Retina (tissue), 1 donor: ENCODE data around the gene CPSF3.
A peak's percentile ranks its signal among the peaks of the same experiment; 100 is the strongest.
"Not testable (repeated sequence)": the region's sequence is repeated elsewhere in the genome, so short reads cannot be mapped to it uniquely, and the experiment has no call there.

Source experiments
- DNase-seq: peaks from one replicate; pipeline ENCODE4 v3.0.0-alpha.2; 2016

The CPSF3 gene

DNA sequence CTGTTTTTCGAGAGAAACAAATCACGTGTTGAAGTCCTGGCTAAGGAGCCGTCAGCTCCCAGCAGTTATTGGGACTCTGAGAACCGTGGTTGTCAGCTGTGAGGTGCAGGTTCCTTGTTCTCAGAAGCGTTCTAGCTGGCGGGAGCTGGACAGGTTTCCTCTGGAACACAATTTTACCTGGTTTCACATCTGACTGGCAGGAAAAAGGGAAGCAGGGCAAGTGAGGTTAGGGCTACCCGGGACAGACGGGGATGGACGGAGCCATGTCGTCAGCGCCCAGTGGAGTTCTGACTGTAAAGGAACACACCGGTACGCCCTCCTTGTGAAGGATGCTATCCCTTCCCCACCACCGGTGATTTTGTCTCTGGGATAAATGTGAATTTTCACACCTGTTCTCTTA is 26.3 kb upstream of the CPSF3 start:
- no peak for DNase-seq

DNA sequence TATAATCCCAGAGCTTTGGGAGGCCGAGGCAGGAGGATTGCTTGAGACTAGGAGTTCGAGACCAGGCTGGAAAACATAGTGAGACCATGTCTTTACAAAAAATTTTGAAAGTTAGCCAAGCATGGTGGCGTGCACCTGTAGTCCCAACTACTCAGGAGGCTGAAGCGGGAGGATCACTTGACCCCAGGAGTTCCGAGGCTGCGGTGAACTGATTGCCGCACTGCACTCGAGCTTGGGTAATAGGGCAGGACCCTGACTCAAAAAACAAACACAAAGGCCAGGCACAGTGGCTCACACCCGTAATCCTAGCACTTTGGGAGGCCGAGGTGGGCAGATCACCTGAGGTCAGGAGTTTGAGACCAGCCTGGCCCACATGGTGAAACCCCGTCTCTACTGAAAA is 25.2 kb upstream of the CPSF3 start:
- not testable (repeated sequence) for DNase-seq

DNA sequence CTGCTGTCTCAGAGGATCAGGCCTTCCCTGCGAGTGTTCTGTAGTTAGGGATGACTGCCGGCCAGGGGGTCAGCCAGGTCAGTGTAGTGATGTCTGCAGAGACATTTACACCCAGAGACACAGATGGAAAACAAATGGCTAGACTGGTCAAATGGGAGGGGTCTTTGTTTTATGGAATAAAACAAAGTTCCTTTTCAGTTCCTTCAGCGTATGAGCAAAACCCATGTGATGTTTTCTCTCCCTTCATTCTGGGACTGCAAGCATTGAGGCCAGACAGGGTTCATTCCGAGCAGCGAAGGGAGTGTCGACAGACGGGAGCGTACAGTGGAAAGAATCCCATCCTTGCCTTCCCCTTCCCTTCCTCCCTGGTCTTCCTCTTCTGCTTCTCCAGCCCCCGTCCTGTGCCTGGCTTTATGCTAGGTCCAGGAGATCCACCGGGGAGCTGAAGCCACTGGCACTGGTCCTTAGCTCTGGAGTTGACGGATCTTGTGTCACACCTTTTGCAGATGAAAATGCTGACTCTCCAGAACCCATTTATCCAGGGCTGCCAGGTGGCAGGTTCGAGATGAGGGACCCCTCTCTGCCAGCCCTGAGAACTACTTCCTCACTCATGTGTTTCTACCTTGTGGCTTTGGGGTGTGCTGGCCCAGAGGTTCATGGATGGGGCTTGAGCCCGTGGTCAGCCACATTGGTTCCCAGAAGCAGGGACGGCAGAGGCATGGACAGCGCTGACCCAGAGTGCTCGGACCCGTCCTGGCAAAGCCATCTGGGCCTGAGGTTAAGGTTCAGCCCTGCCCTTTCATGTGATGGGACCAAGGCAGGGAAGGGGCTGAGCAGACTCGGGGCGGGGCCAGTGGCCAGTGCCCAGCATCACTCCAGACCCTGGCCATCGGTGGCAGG is 24.3 kb upstream of the CPSF3 start:
- no peak for DNase-seq

DNA sequence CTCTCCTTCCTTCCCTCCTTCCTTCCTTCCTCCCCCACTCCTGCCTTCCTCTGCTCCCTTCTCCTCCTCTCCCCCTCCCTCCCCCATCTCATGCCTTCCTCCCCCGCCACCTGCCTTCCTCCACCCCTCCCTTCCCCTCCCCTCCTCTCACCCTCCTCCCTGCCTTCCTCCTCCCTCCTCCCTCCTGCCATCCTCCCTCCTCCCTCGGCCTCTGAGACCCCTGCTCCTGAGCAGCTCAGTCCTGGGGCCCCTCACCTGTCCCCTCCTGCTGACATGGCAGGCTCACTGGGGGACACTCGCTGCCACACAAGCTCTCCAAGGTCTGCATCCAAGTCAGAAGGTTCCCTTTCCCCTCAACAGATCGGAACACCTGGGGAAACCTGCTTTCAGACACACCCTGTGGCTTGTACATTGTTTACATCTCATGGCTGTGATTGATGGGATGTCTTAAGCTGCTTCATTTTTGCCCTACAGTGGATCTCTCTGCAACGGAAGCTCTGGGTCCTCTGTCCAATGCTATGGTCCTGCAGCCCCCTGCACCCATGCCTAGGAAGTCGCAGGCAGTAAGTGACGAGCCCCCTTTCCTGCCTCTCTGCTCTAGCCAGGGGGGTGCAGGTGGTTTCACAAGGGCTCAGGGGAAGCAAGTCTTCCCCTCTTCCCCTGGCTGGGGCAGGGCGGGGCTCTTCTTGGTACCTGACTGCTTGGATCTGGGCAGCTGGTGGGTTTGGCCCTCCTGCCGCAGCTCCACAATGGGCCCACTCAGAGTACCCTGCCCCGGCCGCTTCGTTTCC is 23.0 kb upstream of the CPSF3 start:
- DNase-seq = no peak

DNA sequence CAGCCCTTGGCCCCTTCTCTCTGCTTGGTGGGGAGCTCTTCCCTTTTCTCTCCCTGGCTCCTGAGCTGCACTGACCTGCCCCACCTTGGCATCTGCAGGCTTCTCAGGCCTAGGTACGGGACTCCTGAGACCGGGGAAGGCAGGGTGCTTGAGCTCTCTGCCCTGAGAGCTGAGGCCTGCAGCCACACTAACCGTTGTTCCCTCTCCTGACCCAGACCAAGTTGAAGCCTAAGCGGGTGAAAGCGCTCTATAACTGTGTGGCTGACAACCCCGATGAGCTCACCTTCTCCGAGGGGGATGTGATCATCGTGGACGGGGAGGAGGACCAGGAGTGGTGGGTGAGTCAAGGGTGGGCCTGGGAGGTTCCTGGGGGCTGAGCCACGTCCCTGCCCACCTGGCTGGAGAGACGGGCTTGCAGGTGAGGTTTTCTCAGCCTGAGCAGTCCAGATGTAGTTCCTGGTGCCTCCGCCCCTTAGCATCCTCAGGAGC is 22.4 kb upstream of the CPSF3 start:
- DNase-seq = no peak

DNA sequence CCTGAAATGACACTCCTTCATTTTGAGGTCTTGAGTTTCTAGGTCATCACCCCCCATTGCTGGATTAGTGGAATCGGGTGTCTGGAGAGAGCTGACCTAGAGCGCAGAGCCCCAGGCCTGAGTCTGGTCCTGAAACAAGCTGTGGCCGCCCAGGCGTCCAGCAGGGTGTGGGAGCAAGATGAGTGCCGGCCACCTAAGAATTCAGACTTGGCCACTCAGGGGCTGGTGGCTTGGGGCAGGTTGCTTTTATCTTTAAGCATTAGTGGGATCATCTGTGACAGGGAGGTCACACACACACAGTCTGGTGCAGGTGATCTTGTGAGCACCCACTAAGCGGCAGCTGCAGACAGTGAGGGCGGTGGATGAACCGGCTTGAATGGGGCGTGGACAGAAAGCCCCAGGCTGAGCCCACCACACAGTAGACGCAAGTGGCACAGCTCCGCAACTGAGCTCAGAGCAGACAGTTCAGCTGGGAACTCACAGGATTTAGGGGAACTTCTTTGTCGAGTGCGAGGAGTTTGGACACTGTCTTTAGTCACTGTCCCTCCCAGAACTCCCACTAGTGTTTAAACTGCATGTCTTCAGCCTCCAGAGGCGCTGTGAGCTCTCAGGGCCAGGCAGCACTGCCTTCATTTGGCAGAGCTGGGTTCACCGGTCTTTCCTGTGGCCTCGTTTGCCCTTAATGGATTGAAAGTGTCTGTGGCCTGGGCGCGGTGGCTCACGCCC is 21.6 kb upstream of the CPSF3 start:
- no peak for DNase-seq

DNA sequence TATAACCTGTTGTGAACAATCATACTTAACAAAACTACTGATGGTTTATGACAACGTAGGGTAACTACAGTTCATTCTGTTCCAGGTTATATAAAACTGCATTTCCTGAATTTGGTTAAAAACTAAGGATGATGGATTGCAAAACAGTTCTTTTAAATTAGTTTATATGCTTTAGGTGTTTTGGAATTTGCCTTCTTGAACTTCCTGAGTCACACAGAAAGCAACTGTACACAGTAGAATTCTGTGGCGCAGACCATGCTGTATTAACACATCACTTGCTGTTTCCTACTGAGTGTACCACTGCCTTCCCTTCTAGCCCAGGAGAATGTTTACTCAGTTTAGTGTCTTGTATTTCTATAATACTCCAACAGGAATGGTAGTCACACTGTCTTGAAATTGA is 19.5 kb upstream of the CPSF3 start:
- DNase-seq = no peak

DNA sequence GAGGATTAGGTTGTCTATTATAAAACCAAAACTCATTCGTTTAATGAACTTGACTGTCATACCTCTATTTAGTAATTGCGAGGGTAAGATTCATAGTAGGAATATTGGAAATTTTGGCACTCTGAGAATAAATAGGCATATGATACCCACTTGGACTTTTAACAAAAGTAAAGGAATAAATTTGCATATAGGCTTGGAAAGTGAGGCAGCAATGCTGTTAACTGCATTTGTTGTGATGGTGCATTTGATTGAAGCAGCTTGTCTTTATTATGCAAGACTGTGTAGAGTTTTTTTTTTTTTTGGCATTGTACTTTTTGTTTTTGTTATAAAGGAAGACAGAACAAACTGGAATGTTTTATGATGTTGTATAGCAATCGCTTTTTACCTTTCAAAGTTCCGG is 19.0 kb upstream of the CPSF3 start:
- no peak for DNase-seq

DNA sequence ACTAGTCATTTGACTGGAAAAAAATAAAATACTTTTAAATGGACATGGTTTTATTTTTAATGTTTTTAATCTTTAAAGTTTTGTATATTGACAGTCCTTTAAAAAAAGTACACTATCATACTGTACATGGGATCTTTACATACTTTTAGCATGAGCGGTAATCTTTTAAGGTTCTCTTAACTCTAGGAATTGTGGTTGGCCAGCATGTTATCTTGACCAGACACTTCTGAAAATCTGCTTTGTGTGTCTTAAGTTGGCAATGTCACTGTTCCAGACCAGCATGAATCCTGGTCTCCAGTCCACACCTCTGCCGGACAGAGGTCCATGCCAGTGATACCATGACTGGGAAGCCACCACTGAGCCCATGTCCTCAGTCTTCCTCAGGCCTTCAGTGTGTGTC is 17.8 kb upstream of the CPSF3 start:
- no peak for DNase-seq

DNA sequence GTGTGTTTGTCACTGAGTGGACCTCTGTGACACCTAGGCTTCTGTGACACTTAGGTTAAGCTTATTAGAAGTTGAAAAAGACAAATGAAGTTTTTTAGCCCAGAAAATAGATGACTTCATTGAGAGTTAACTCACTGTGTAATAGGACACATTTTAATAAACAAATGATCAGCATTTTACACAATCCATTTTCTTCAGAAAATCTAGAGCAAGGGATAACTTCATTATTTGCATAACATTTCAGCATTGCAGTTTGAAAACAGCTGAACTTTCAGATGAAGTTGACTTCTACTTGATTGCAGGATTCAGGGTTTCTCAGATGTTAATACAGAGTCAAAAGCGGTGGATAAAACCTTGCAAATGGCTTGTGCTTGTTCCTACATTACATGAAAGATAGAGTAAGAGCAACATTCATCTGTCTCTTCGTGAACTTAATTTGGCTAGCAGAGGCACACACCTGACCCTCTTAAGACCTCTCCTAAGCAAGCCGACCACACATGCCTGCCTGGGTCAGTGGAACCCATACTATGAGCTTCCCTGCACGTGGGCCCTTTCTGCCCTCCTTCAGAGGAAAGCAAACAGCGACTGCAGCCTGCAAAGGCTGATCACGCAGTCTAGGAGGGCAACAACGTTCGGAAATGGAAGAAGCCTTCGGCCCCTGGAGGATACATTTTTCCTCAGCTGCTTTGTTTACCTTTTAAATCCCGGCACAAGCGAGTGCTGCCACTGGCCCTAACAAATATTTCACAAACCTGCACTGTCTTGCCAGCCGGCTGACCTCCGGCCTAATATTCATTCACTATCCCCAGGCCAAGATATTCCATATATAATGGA is 16.7 kb upstream of the CPSF3 start:
- no peak for DNase-seq

DNA sequence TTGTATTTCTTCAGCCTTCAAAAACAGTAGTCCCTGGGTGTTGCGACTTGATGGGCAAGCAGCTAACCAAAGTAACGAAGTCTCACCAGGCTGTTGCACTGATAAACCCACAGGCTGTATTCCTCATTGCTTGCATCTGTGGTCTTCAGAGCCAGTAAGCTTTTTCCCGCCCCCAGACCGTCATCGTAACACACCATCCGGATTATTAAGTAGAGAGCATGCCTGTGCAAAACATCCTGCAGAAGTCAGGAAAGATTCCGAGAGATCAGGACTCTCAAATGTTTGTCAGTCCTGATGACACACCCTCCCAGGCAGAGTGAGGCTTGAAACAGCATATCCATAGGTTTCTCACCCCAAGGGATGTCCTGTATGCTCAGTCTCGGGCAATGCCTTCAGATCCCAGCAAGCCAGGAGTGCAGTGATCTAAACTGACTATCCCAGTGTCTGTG is 16.1 kb upstream of the CPSF3 start:
- DNase-seq = peak; percentile 63

DNA sequence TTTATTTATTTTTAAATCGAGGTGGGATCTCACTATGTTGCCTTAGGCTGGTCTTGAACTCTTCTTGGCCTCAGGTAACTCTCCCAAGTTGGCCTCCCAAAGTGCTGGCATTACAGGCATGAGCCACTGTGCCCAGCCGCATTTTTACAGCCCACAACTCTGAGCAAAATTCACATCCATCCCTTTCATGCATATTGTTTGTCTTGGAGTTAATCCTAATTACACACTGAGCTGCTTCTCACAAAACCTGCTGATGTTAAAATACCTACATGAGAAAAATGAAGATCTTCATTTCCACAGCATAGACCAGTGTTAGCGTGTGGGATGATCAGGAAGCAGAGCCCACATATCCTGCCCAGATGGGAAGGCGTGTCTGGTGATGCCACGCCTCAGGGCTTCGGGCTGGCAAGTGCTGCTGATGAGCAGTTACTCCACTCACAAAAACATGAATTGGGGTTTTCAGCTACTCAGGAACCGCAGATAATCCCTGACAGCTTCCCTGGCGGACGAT is 14.8 kb upstream of the CPSF3 start:
- no peak for DNase-seq

DNA sequence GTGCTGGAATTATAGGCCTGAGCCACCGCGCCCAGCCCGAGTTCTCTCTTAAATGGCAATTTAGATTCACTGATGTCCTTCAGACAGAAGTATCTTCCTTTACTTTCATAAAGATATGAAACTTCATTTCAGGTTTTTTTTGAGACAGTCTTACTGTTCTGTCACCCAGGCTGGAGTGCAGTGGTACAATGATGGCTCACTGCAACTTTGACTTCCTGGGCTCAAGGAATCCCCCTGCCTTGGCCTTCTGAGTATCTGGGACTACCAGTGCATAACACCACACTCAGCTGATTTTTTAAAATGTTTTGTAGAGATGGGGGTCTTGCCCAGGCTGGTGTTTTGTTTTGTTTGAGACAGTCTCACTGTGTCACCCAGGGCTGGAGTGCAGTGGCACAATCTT is 13.3 kb upstream of the CPSF3 start:
- no peak for DNase-seq

DNA sequence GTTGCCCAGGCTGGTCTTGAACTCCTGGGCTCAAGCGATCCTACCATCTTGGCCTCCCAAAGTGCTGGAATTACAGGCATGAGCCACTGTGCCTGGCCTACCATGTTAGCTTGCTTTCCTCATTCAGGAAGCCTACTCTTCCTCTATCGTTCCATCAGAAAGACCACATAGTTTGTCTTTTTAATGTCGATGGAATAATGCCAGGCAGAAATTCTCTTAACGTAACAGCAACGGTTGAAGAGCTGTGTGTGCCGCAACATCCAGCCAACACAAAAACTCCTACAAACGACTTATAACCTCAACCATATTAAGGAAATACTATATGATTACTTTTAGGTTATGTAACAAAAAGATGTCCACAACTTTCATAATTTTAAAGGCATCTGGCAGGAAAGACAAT is 10.7 kb upstream of the CPSF3 start:
- DNase-seq = no peak

DNA sequence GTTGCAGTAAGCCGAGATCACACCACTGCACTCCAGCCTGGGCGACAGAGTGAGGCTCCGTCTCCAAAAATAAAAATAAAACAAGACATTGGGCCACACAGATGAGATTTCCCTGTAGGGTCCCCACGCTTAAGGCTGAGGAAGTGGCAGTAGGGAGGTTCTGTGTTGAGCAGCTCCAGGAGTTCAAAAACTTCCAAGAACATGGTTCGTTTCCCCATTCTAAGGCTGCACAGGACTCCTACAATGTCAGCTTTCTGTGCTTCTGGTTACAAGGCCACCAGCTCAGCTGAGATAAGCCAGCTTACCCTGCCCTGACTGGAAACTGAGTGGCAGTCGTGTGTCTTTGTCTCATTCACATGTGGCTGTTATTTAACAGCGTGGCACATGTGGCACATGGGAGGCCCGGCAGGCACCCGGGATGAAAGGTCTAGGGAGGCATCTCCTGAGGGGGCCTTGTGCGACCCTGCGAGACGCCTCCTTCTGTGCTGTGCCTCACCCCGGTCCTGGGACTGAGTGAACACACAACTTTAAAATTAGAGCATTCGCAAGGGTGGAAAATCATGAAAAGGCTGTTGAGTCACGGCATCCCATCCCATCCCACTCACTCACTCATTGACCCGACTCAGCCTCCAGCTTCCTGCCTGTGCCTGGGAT is 7.8 kb upstream of the CPSF3 start:
- no peak for DNase-seq

DNA sequence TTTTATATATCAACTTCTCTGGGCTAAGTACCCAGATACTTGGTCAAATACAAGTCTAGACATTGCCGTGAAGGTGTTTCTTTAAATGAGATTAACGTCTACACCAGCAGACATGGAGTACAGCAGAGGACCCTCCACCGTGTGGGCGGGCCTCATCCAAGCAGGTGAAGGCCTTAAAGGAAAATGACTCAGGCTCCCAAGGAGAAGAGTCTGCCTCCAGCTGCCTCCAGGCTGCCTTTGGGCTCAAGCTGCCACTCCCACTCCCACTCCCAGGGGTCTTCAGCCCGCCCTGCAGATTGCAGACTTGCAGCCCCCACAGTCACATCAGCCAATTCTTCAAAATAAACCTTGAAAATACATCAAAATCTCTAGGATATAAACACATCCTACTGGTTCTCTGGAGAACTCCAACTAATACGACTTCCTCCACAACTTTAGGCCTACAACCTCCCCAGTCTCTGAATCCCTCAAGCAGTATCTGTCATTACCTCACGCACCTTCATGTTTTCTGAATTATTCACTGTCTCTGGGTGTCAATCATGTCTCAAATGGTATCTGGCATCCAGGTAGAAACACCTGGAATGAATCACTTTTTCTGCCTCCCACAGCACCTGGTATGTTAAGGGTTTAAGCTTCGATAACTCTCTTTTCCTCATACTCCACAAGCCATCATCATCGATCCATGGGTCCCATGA is 7.0 kb upstream of the CPSF3 start:
- no peak for DNase-seq

DNA sequence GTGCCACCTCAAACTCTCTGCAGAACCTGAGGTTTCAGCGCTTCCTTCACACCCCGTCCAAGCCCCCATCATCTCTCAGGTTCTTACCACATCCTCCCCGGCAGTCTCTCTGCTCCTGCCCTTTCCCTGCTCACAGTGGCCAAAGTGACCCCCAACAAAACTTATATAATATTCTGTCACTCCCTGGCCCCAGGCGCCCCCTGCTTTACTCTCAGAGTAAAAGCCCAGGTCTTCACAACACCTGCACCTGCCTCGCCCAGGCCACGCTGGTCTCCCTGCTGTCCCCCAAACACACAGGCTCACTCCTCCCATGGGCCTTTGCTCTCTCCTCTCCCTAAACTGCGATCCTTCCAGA is 6.5 kb upstream of the CPSF3 start:
- no peak for DNase-seq

DNA sequence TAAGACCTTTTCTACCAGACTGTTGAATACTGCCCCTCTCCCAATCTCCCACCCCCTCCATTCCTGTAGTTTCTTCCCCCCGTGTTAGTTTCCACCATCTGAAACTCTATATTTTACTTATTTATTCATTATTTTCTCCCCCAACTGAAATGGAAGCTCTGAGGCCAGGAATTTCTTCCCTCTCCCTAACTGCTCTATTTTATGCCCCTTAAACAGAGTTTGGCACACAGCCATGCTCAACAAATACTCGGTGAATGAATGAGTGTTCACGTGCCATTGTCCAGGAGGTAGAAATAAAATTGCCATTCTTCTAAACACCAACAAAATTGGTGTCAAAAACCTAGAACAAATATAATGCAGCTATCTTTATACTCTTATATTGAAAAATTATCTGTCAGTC is 5.7 kb upstream of the CPSF3 start:
- DNase-seq = no peak

DNA sequence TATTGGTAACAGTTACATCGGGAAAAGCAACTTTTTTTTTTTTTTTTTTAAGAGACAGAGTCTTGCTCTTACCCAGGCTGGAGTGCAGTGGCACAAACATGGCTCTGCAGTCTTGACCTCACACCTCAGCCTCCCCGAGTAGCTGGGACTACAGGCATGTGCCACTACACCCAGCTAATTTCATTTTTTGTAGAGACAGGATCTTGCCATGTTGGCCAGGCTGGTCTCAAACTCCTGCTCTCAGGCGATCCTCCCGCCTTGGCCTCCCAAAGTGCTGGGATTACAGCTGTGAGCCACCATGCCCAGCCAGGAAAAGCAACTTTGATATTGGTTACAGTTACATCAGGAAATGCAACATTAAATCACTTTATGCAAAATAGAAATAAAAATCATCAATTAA is 4.7 kb upstream of the CPSF3 start:
- no peak for DNase-seq

DNA sequence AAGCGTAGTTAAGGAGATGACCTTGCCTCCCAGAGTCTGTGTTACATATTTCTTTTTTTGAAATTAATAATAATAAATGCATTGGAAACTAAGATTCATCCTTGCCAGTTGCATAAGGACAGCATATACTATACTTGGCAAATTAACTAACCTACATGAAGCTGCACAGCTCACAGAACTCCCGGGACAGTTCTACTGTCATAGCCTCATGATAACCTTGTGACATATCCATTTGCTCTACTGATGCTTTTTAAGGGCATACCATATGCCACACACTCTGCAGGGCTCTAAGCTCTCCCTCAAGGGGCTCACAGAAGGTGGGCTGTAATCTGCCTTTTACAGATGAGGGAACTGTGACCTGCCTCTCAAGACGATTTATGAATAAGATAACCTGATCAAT is 3.9 kb upstream of the CPSF3 start:
- no peak for DNase-seq

DNA sequence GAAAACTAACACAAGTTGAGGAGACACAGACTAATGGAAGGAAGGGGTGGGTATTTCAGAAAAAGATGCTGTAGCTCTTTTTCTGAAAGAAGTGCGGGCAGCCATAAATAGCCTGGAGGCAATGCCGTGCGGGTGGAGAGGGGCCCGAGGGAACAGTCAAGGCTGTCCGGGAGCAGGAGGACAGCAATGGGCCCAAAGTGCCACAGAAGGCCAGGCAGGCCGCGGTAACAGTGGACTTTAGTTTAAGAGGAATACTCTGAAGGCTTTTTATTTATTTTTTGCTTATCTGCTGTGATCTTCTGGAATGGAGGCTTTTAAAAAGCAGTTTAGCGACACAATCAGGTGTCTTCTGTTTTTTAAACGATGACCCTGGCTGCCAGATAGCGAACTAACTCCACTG is 3.0 kb upstream of the CPSF3 start:
- no peak for DNase-seq
